GM21528 (cell line): ENCODE data around the gene SKAP1.

Experiments used
- ATAC-seq: cut with Tn5 transposase; IDR thresholded peaks from one replicate; pipeline ENCODE4 v1.9.1; 2021; ENCODE audit warnings: mild to moderate bottlenecking, moderate library complexity; ENCODE audit not compliant: unreplicated experiment, low FRiP score

SKAP1 gene

GRCh38 chr17:48184721-48185120 is 245.3 kb downstream of the SKAP1 start:
- no peak for ATAC-seq

GRCh38 chr17:48181653-48182052 is 248.4 kb downstream of the SKAP1 start:
- no peak for ATAC-seq

GRCh38 chr17:48180842-48181629 is 249.0 kb downstream of the SKAP1 start:
- no peak for ATAC-seq

- ATAC-seq = no peak
Observed at GRCh38 chr17:48179071-48179945, 250.7 kb downstream of the SKAP1 start.

GRCh38 chr17:48178317-48178716 is 251.7 kb downstream of the SKAP1 start:
- ATAC-seq = no peak

GRCh38 chr17:48177816-48178215 is 252.2 kb downstream of the SKAP1 start:
- no peak for ATAC-seq

GRCh38 chr17:48176471-48176855 is 253.6 kb downstream of the SKAP1 start:
- ATAC-seq = no peak

- ATAC-seq = no peak
Observed at GRCh38 chr17:48175692-48176470, 254.1 kb downstream of the SKAP1 start.

GRCh38 chr17:48174833-48175523 is 255.0 kb downstream of the SKAP1 start:
- no peak for ATAC-seq

- no peak for ATAC-seq
Observed at GRCh38 chr17:48173191-48173984, 256.6 kb downstream of the SKAP1 start.

- no peak for ATAC-seq
Observed at GRCh38 chr17:48169926-48170325, 260.1 kb downstream of the SKAP1 start.

- no peak for ATAC-seq
Observed at GRCh38 chr17:48163809-48164208, 266.2 kb downstream of the SKAP1 start.

GRCh38 chr17:48162946-48163506 is 267.0 kb downstream of the SKAP1 start:
- ATAC-seq = no peak

- ATAC-seq = no peak
Observed at GRCh38 chr17:48162306-48162934, 267.6 kb downstream of the SKAP1 start.

GRCh38 chr17:48161127-48161905 is 268.7 kb downstream of the SKAP1 start:
- no peak for ATAC-seq

- ATAC-seq = no peak
Observed at GRCh38 chr17:48160177-48161081, 269.6 kb downstream of the SKAP1 start.

GRCh38 chr17:48159232-48159631 is 270.8 kb downstream of the SKAP1 start:
- ATAC-seq = no peak
